Rectal smooth muscle tissue (tissue), 1 donor: ENCODE results near the gene LIPN.

ENCODE experiments used
- H3K27ac ChIP-seq: one replicate; pipeline ENCODE4 v1.7.0; 2013; ENCODE audit warnings: low read depth, low read length, inconsistent platforms
- H3K27me3 ChIP-seq: one replicate; pipeline ENCODE4 v1.7.0; 2013; ENCODE audit warnings: low read length; ENCODE audit not compliant: control insufficient read depth, insufficient read depth
- H3K36me3 ChIP-seq: one replicate; pipeline ENCODE4 v1.7.0; 2013; ENCODE audit warnings: low read length; ENCODE audit not compliant: control insufficient read depth, insufficient read depth
- H3K4me1 ChIP-seq: one replicate; pipeline ENCODE4 v1.7.0; 2013; ENCODE audit warnings: low read length; ENCODE audit not compliant: control insufficient read depth, insufficient read depth
- H3K4me3 ChIP-seq: one replicate; pipeline ENCODE4 v1.7.0; 2013; ENCODE audit warnings: low read length
- H3K9ac ChIP-seq: one replicate; pipeline ENCODE4 v1.7.0; 2013; ENCODE audit warnings: low read length

The LIPN gene

DNA sequence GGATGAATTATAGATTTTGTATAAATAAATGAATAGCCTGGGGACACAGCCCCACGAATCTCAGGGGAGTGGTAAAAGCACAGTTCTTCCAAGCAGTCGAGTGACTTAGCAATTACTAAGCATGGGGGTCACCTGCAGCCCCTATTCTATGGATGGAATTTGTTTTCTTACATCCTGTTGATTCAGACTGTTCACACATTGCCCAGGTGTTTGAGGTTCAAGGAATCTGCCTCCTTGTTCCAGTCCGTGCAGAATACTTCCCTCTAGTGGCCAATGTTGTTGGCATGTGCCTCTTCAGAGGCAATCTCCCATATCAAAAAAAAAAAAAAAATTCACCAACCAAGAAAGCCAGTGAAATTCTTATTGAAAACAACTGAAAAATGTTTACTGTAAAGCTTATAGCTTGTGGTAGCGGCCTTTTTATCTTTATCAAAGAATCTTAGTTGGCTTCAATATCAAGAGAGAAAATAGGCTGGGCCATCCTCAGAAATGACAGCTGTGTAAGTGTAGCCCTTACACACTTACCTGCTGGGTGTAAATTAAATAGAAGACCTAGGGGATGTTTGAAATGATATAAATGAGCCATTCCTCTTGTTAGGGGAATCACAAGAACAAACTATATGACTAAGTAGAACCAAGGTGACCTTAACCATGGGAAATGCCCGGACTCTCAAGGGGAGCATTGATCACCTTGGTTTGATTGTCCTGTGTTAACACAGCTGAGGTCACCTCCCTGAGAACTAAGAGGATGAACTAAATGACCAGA is 50.6 kb downstream of the LIPN start:
- Histone ChIP-seq H3K27me3 (no peaks in the 10 kb centered on the region), H3K4me3 (no peak overlapping the region), H3K36me3 (no peaks in the 10 kb centered on the region), H3K9ac (no peak overlapping the region), H3K4me1 (no peaks in the 10 kb centered on the region), H3K27ac (no peak overlapping the region)

GRCh38 chr10:88813200-88813599 is 53.4 kb downstream of the LIPN start:
- Histone ChIP-seq H3K36me3 (no peaks in the 10 kb centered on the region), H3K4me1 (no peaks in the 10 kb centered on the region), H3K4me3 (no peak overlapping the region), H3K27ac (no peak overlapping the region), H3K27me3 (no peaks in the 10 kb centered on the region), H3K9ac (no peak overlapping the region)

GRCh38 chr10:88819290-88819689 is 59.5 kb downstream of the LIPN start:
- Histone ChIP-seq H3K27ac (no peak overlapping the region), H3K4me1 (peaks cover 3% of the 10 kb centered on the region), H3K36me3 (no peaks in the 10 kb centered on the region), H3K27me3 (no peaks in the 10 kb centered on the region), H3K4me3 (no peak overlapping the region), H3K9ac (no peak overlapping the region)

DNA sequence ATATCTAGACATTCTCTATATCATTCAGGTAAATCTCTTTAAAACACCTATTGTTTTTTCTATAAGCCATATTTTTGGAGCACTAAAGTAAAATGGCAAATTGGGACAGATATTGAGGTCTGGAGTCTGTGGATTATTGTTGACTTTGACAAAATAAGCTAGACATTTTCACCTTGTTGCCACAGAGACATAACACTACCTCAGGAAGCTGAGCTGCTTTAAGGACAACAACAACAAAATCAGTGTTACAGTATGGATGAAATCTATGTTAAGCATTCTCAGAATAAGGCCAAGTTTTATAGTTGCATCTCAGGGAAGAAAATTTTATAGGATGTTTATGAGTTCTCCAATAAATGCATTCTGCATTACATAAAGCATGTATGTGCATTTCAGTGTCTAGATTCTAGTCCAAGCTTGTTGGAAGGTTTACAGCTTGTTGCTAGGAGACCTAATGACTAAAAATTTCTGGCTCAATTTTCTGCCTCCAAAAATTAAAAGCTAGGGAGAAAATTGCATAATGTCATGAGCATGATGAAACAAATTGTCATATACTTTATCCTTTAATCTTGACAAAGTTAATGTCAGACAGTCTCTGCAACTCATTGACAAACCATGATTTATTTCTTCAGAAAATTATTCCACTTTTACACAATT is 61.1 kb downstream of the LIPN start:
- Histone ChIP-seq H3K36me3 (no peaks in the 10 kb centered on the region), H3K4me1 (peaks cover 3% of the 10 kb centered on the region), H3K27me3 (no peaks in the 10 kb centered on the region), H3K9ac (no peak overlapping the region), H3K27ac (no peak overlapping the region), H3K4me3 (no peak overlapping the region)

DNA sequence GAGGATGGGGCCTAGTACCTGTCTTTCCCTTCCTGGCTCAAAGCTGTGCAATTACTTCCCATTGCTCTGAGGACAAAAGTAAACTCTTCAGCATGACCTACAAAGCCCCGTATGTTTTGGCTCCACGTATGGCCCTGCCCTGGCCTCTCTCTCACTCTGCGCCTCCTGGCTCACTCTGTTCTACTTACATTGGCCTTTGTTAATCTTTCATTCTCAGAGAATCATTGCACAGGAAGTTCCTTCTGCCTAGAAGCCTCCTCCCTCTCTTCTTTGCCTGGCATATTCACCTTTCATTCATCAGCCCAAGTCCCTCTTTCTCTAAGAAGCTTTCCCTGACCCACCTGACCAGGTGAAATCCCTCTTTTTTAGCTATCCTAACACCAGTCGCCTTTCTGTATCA is 66.6 kb downstream of the LIPN start:
- H3K4me1 ChIP-seq = no peaks in the 10 kb centered on the region
- no peak overlapping the region for H3K9ac ChIP-seq
- H3K4me3 ChIP-seq = no peak overlapping the region
- no peaks in the 10 kb centered on the region for H3K27me3 ChIP-seq
- no peaks in the 10 kb centered on the region for H3K36me3 ChIP-seq
- no peak overlapping the region for H3K27ac ChIP-seq

DNA sequence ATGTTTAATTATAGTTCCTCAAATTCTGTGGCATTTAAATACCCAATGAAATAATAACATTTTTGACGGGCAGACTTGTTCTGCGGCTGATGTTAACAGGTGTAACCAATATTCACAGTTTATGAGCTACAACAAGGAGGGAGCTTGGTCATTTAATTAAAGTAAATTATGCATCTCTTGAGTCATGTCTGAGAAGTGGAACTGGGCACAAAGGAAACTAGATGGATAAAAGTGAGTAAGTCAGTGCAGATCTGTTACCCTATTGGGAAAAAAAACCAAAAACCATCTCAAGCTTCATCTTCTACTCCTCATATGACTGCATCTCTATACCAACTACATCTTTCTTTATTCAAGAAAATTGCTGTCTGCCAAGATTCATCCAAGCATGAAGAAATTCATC is 67.9 kb downstream of the LIPN start:
- Histone ChIP-seq H3K4me1 (no peaks in the 10 kb centered on the region), H3K36me3 (no peaks in the 10 kb centered on the region), H3K27me3 (no peaks in the 10 kb centered on the region), H3K4me3 (no peak overlapping the region), H3K27ac (no peak overlapping the region), H3K9ac (no peak overlapping the region)

- no peaks in the 10 kb centered on the region for H3K4me1 ChIP-seq
- H3K27ac ChIP-seq = no peak overlapping the region
- H3K27me3 ChIP-seq = no peaks in the 10 kb centered on the region
- no peak overlapping the region for H3K4me3 ChIP-seq
- H3K36me3 ChIP-seq = no peaks in the 10 kb centered on the region
- H3K9ac ChIP-seq = no peak overlapping the region
These were observed 68.5 kb downstream of the LIPN start for GRCh38 chr10:88828310-88828709.
